Body of pancreas (tissue), 4 donors: ENCODE data around the gene PDHA1. TPM values are rescaled to one million over a fixed set of nuclear protein-coding genes. Genes with fewer than 3 reads are reported as not detected.

ENCODE experiments used
- ATAC-seq: fragments of 150-250 bp; one replicate; pipeline ENCODE4 v1.9.1; 2016
- DNase-seq, 4 donors: peaks; one replicate each; pipeline ENCODE4 v3.0.0-alpha.2; 2019
- H3K27ac ChIP-seq, 4 donors: fragments of 200-600 bp; sonication (generic); 1 replicate in 3 of 4; 2 replicates in 1 of 4; pipeline versions ENCODE4 v1.5.1 to v1.6.1; 2016 to 2019; ENCODE audit warnings: mild to moderate bottlenecking in 1 of 4, mixed read lengths in 1 of 4, moderate library complexity in 1 of 4
- H3K27me3 ChIP-seq, 2 donors: fragments of 200-600 bp; sonication (generic); one replicate each; pipeline ENCODE4 v1.6.0; 2016; ENCODE audit warnings: mild to moderate bottlenecking in 1 of 2
- H3K36me3 ChIP-seq, 2 donors: fragments of 200-600 bp; sonication (generic); replicated peaks in 1 of 2; 2 replicates each; pipeline ENCODE4 v1.5.1; 2016; ENCODE audit warnings: low read depth in 2 of 2; ENCODE audit not compliant: insufficient read depth in 1 of 2
- H3K4me1 ChIP-seq: fragments of 200-600 bp; sonication (generic); one replicate; pipeline ENCODE4 v1.6.0; 2016
- H3K4me3 ChIP-seq, 2 donors: fragments of 200-600 bp; sonication (generic); 1 replicate in 1 of 2; 2 replicates in 1 of 2; pipeline ENCODE4 v1.5.1; 2016 to 2019
- H3K9me3 ChIP-seq, 3 donors: fragments of 200-600 bp; sonication (generic); 1 replicate in 2 of 3; 2 replicates in 1 of 3; pipeline ENCODE4 v1.5.1; 2016
- POLR2A ChIP-seq, 3 donors: fragments of 450-650 bp; IDR thresholded peaks; one replicate each; pipeline ENCODE4 v1.6.1; 2016; ENCODE audit warnings: antibody characterized with exemption in 3 of 3, mild to moderate bottlenecking in 2 of 3
- WGBS, 2 donors: methylation state at CpG; one replicate each; pipeline ENCODE4 v1.1.5; 2017; 5-methylcytosine and 5-hydroxymethylcytosine counted together
- intact Hi-C: fragments of 100-400 bp; cut with DNase I; formaldehyde crosslinking; loops from one replicate; pipeline ENCODE4 v1.15.1; 2023
- total RNA-seq, 2 donors: library from RNA; depleted of rRNA; stranded (reverse); fragments of >200 nt; gene quantifications; one replicate each; pipeline ENCODE4 v1.1.0, GENCODE V29; 2016
- TF ChIP-seq, protein P1 (sequence below), 7 experiments: fragments of 450-650 bp in 4 of 7; fragments of 200-600 bp in 3 of 7; sonication (generic) in 3 of 7; IDR thresholded peaks; one replicate each; pipeline ENCODE4 v1.5.1; 2016 to 2019; ENCODE audit warnings: antibody characterized with exemption in 7 of 7

Gene PDHA1
- total RNA-seq, 2 donors from 2014 or later, result 73.7 to 83.7 TPM

DNA sequence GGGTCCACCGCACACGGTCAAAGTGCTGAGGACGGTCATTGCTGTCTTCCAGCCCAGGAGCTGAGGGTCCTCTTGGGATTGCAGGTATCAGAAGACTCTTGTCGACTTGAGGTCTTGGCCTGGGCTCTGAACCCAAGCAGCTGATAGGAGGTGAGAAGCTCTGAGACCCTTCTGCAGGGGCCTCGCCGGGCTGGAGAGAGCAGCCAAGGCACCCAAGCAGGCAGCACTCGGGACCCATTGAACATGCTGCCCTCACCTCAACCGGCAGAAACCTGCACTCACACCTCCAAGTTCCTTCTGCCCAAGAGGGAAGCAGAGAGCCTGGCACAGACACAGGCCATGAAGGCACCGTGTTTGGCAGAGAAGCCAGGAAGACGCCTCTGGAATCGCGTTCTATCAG, 34.1 kb downstream of the PDHA1 start:
- Histone ChIP-seq H3K4me3 (no peak overlapping the region), H3K36me3 (no peaks in the 10 kb centered on the region), H3K4me1 (peaks cover 4% of the 10 kb centered on the region), H3K9me3 (no peaks in the 10 kb centered on the region), H3K27ac (no peak overlapping the region), H3K27me3 (no peaks in the 10 kb centered on the region)
- intact Hi-C loops, result loop anchor here (5.0 kb wide), 1 partner anchor 145 kb away; no protein-coding TSS in a partner anchor
- no peak for ATAC-seq
- no peak for DNase-seq
- 80 to 99% methylated on average over 1 to 11 of the region's 12 CpGs for WGBS, 2 donors
- TF ChIP-seq, protein P1, sequence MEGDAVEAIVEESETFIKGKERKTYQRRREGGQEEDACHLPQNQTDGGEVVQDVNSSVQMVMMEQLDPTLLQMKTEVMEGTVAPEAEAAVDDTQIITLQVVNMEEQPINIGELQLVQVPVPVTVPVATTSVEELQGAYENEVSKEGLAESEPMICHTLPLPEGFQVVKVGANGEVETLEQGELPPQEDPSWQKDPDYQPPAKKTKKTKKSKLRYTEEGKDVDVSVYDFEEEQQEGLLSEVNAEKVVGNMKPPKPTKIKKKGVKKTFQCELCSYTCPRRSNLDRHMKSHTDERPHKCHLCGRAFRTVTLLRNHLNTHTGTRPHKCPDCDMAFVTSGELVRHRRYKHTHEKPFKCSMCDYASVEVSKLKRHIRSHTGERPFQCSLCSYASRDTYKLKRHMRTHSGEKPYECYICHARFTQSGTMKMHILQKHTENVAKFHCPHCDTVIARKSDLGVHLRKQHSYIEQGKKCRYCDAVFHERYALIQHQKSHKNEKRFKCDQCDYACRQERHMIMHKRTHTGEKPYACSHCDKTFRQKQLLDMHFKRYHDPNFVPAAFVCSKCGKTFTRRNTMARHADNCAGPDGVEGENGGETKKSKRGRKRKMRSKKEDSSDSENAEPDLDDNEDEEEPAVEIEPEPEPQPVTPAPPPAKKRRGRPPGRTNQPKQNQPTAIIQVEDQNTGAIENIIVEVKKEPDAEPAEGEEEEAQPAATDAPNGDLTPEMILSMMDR (IDR thresholded peaks at IDR 0.05), result no peak
- TF ChIP-seq POLR2A (IDR thresholded peaks at IDR 0.05), result no peak

DNA sequence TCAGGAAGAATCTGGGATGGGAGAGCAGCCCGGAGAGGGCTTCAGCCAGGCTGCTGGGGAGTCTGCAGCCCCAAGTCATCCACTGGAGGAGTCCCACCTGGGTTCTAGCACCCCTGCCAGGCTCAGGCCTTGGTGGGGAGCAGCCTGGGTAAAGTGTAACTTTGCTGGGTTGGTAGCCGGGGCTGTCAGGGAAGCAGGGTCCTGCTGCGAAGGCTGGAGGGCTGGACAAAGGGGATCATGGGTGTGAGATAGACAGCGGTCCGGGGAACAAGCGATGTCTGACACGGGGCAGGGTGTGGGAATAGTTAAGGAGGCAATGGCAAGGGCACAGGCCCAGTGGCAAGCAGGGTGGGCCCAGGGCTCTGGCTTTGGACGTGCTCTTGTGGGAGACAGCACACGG, 37.6 kb downstream of the PDHA1 start:
- DNase-seq (no peak), ATAC-seq (no peak)
- Histone ChIP-seq H3K4me1 (no peaks in the 10 kb centered on the region), H3K4me3 (no peak overlapping the region), H3K9me3 (no peaks in the 10 kb centered on the region), H3K27ac (no peak overlapping the region), H3K27me3 (no peaks in the 10 kb centered on the region), H3K36me3 (no peaks in the 10 kb centered on the region)
- 87 to 90% methylated on average over 6 to 8 of the region's 9 CpGs for WGBS, 2 donors
- intact Hi-C loops, result no loop called here
- TF ChIP-seq POLR2A (IDR thresholded peaks at IDR 0.05), result no peak
- TF ChIP-seq, protein P1 (IDR thresholded peaks at IDR 0.05), result no peak

DNA sequence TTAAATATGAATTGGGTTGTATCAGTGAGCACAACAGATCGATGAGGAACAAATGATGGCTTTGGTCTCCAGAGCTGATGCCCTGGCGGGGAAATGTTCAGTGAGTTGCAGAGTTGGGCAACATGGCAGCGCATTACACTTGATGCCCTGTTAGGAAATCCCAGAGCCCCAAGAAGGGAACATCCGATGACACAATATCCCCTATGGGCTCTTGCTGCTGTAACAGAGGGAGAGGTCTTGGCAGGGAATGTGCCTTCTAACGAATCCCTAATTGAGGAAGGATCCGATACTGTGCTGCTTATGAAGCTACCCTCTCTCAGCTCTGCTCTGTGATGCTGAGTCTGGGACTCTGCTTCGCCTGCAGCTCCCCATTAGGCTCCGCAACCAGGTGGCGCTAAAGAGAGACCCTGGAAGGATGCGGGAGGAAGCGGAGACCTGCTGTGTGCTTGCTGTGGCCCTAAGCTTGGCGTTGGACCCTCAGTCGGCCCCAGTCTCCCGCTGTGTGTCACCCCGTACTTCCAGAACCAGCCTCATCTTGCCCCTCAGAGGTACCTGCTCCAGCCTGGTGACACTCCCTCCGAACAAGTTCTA, 38.9 kb downstream of the PDHA1 start:
- DNase-seq, result peak; percentile 47 to 73 (median 62)
- no peaks in the 10 kb centered on the region for H3K4me1 ChIP-seq
- 22 to 37% methylated on average over 9 of the region's 16 CpGs for WGBS, 2 donors
- H3K36me3 ChIP-seq, result no peaks in the 10 kb centered on the region
- intact Hi-C loops, result no loop called here
- H3K9me3 ChIP-seq, result no peaks in the 10 kb centered on the region
- H3K4me3 ChIP-seq, result no peak overlapping the region
- no peak for TF ChIP-seq POLR2A (IDR thresholded peaks at IDR 0.05)
- TF ChIP-seq, protein P1 (IDR thresholded peaks at IDR 0.05), result peak; percentile 14 to 57 (median 41)
- no peak overlapping the region for H3K27ac ChIP-seq
- no peak for ATAC-seq
- H3K27me3 ChIP-seq, result no peaks in the 10 kb centered on the region

DNA sequence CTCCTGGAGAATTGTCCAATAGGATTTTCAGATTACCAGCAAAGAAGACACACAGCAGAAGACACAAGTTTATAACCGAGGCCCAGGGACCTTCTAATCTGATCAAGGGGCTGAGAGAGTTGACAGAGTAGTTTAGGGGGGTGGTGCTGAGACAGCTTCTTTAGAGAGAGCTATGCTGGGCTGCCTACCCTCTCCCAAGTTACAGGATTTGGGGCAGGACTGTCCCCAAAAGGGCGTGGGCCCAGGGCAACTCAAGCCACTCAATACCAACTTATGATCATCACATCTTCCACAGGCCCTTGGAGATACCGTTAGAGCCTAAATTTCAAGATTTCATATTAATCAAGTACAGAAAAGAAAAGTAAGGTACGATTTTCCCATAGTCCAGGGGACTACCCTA, 43.0 kb downstream of the PDHA1 start:
- 80 to 95% methylated on average over 1 to 4 of the region's 4 CpGs for WGBS, 2 donors
- no peak for TF ChIP-seq POLR2A (IDR thresholded peaks at IDR 0.05)
- TF ChIP-seq, protein P1 (IDR thresholded peaks at IDR 0.05), result no peak
- no peak overlapping the region for H3K4me3 ChIP-seq
- DNase-seq, result no peak
- H3K27me3 ChIP-seq, result no peaks in the 10 kb centered on the region
- no peaks in the 10 kb centered on the region for H3K9me3 ChIP-seq
- no peaks in the 10 kb centered on the region for H3K4me1 ChIP-seq
- ATAC-seq, result no peak
- H3K27ac ChIP-seq, result no peak overlapping the region
- intact Hi-C loops, result no loop called here
- no peaks in the 10 kb centered on the region for H3K36me3 ChIP-seq

DNA sequence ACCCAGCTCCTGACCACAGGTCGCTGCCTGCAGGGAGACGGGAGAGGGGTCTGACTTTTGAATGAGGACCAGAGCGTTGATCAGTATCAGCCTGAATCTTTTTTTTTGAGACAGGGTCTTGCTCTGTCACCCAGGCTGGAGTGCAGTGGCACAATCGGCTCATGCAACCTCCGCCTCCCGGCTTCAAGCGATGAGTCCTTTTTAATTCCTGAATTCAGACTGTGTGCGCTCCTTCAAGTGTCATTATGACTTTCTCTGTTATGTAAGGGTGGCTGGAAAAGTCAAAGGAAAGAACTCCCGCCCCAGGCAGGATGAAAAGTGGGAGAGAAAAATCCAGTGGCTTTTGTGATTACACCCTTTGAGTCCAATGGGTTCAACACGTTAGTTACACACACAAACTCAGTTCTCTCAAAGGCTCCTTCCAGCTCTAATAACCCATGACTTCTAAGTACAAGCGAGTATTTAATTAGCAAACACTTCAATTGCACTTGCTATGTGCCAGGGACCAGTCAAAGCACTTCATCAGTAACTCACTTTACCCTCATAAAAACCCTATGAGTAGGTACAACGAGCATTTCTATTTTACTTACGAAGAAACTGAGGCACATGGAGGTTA, 44.4 kb downstream of the PDHA1 start:
- H3K4me3 ChIP-seq, result no peak overlapping the region
- intact Hi-C loops, result no loop called here
- WGBS, 2 donors, result 75 to 77% methylated on average over 4 to 9 of the region's 13 CpGs
- H3K36me3 ChIP-seq, result no peaks in the 10 kb centered on the region
- H3K4me1 ChIP-seq, result no peaks in the 10 kb centered on the region
- DNase-seq (no peak), ATAC-seq (no peak)
- no peak overlapping the region for H3K27ac ChIP-seq
- H3K9me3 ChIP-seq, result no peaks in the 10 kb centered on the region
- no peaks in the 10 kb centered on the region for H3K27me3 ChIP-seq
- no peak for TF ChIP-seq POLR2A (IDR thresholded peaks at IDR 0.05)
- TF ChIP-seq, protein P1 (IDR thresholded peaks at IDR 0.05), result no peak
